HG03095 (cell line): ENCODE results near the gene MRPL51.
"Not testable (repeated sequence)": the region's sequence is repeated elsewhere in the genome, so short reads cannot be mapped to it uniquely, and the experiment has no call there.

ENCODE experiments used
- ATAC-seq: cut with Tn5 transposase; IDR thresholded peaks from one replicate; pipeline ENCODE4 v1.9.1; 2021; ENCODE audit warnings: moderate library complexity; ENCODE audit not compliant: unreplicated experiment

The MRPL51 gene

GRCh38 chr12:6492838-6493496, at the start of gene MRPL51:
Gene MRPL51, minus strand, starts transcription at chr12:6493262. Its CDS starts 126 bp downstream, at chr12:6493136.
- ATAC-seq: peak; percentile 51

- ATAC-seq: no peak
These were observed 49.3 kb upstream of the MRPL51 start for GRCh38 chr12:6542209-6543009.

GRCh38 chr12:6541371-6542165, 48.5 kb upstream of the MRPL51 start:
- ATAC-seq: no peak

- ATAC-seq: no peak
These were observed 47.3 kb upstream of the MRPL51 start for GRCh38 chr12:6540181-6540877.

GRCh38 chr12:6539707-6540134, 46.7 kb upstream of the MRPL51 start:
- no peak for ATAC-seq

GRCh38 chr12:6539314-6539682, 46.2 kb upstream of the MRPL51 start:
- ATAC-seq: no peak

- ATAC-seq: no peak
These were observed 45.6 kb upstream of the MRPL51 start for GRCh38 chr12:6538420-6539313.

GRCh38 chr12:6537580-6538419, 44.7 kb upstream of the MRPL51 start:
- ATAC-seq: not testable (repeated sequence)

- ATAC-seq: no peak
These were observed 44.0 kb upstream of the MRPL51 start for GRCh38 chr12:6536894-6537579.

GRCh38 chr12:6535960-6536847, 43.1 kb upstream of the MRPL51 start:
- ATAC-seq: no peak

GRCh38 chr12:6535697-6535946, 42.6 kb upstream of the MRPL51 start:
- ATAC-seq: no peak

GRCh38 chr12:6534945-6535696, 42.1 kb upstream of the MRPL51 start:
- no peak for ATAC-seq

GRCh38 chr12:6534695-6534944, 41.6 kb upstream of the MRPL51 start:
- ATAC-seq: no peak

- peak; percentile 58 for ATAC-seq
These were observed 41.0 kb upstream of the MRPL51 start, which contains the start of gene GAPDH for GRCh38 chr12:6533923-6534694. Gene GAPDH, plus strand, starts transcription at chr12:6534517. Its CDS starts 316 bp downstream, at chr12:6534833.

GRCh38 chr12:6533653-6533922, 40.5 kb upstream of the MRPL51 start:
- ATAC-seq: peak; percentile 4

- no peak for ATAC-seq
These were observed 40.0 kb upstream of the MRPL51 start for GRCh38 chr12:6532927-6533652.
